GM12878 (cell line): ENCODE results near the gene CREB5. TPM values are rescaled to one million over a fixed set of nuclear protein-coding genes. Genes with fewer than 3 reads are reported as not detected.

ENCODE experiments used
- ATAC-seq: fragments of 200-7000 bp; cut with Tn5 transposase; 3 replicates; pipeline ENCODE4 v1.9.1; 2020; ENCODE audit warnings: mild to moderate bottlenecking, moderate library complexity
- BruUV-seq: library from RNA; stranded (reverse); fragments of 400-500 nt; replicated peaks from 2 replicates; lab custom pipeline; 2021; lab: Mats Ljungman, UMichigan
- CTCF ChIA-PET: fragments of 300-600 bp; sonication (Branson Sonifier 250); formaldehyde crosslinking; extraction: SDS; loops from one replicate; lab custom pipeline; 2021; ENCODE audit warnings: inconsistent platforms; lab: Yijun Ruan, JAX
- POLR2A ChIA-PET: fragments of 350-600 bp; formaldehyde crosslinking; extraction: SDS; loops from one replicate; lab custom pipeline; 2021; ENCODE audit warnings: inconsistent platforms; lab: Charles Lee
- RAD21 ChIA-PET: fragments of 300-600 bp; sonication (Branson Sonifier 250); formaldehyde crosslinking; loops from one replicate; lab custom pipeline; 2023; ENCODE audit warnings: antibody characterized with exemption; ENCODE audit not compliant: unreplicated experiment; lab: Charles Lee
- SMC1A ChIA-PET: fragments of 300-600 bp; sonication (Branson Sonifier 250); formaldehyde crosslinking; loops from one replicate; lab custom pipeline; 2023; ENCODE audit not compliant: unreplicated experiment, uncharacterized antibody; lab: Charles Lee
- DNase-seq: peaks from one replicate; pipeline ENCODE4 v3.0.0-alpha.2; 2011; ENCODE audit warnings: low read depth, low spot score
- FAIRE-seq: peaks from 3 replicates; lab custom pipeline; 2011; peaks lifted over from hg19 to GRCh38; lab: Jason Lieb, UNC
- H2AFZ ChIP-seq: 2 replicates; pipeline ENCODE4 v1.6.0; 2011; ENCODE audit warnings: low read depth, low read length, control low read depth; ENCODE audit not compliant: control insufficient read depth
- H3K27ac ChIP-seq: 2 replicates; pipeline ENCODE4 v1.5.1; 2011; ENCODE audit warnings: control low read depth; ENCODE audit not compliant: control insufficient read depth, insufficient read depth
- H3K27me3 ChIP-seq, 2 experiments: replicated peaks in 1 of 2; 2 replicates each; pipeline versions ENCODE4 v1.6.0 to v1.6.1; 2011; ENCODE audit warnings: low read length in 1 of 2; ENCODE audit not compliant: control insufficient read depth in 2 of 2, insufficient read depth in 2 of 2
- H3K36me3 ChIP-seq, 2 experiments: 2 replicates each; pipeline ENCODE4 v1.5.1; 2011; ENCODE audit warnings: low read length in 1 of 2; ENCODE audit not compliant: control insufficient read depth in 2 of 2, insufficient read depth in 2 of 2
- H3K4me1 ChIP-seq: 2 replicates; pipeline ENCODE4 v1.6.1; 2011; ENCODE audit warnings: mild to moderate bottlenecking, low read length, moderate library complexity, mixed read lengths; ENCODE audit not compliant: control insufficient read depth, insufficient read depth
- H3K4me2 ChIP-seq: 2 replicates; pipeline ENCODE4 v1.6.0; 2011; ENCODE audit warnings: control low read depth; ENCODE audit not compliant: control insufficient read depth, insufficient read depth
- H3K4me3 ChIP-seq: fragments of 200-600 bp; sonication (generic); 2 replicates; pipeline ENCODE4 v1.5.1; 2016
- H3K79me2 ChIP-seq: 2 replicates; pipeline ENCODE4 v1.6.0; 2011; ENCODE audit warnings: low read length; ENCODE audit not compliant: control insufficient read depth, insufficient read depth
- H3K9ac ChIP-seq: 2 replicates; pipeline ENCODE4 v1.8.0; 2011; ENCODE audit warnings: low read length, control low read depth, mixed read lengths; ENCODE audit not compliant: control insufficient read depth, insufficient read depth
- H3K9me3 ChIP-seq: replicated peaks from 3 replicates; pipeline ENCODE4 v1.5.1; 2011; ENCODE audit warnings: mild to moderate bottlenecking, low read length; ENCODE audit not compliant: control insufficient read depth, insufficient read depth
- H4K20me1 ChIP-seq: 2 replicates; pipeline ENCODE4 v1.6.0; 2011; ENCODE audit not compliant: control insufficient read depth, insufficient read depth
- LARP7 ChIP-seq: fragments of 450-650 bp; IDR thresholded peaks from 2 replicates; pipeline ENCODE4 v1.6.1; 2017; ENCODE audit warnings: mild to moderate bottlenecking
- MEF2A ChIP-seq: IDR thresholded peaks from 2 replicates; pipeline ENCODE4 v1.6.1; 2011; ENCODE audit warnings: low read depth, mild to moderate bottlenecking, low read length, moderate library complexity; ENCODE audit not compliant: insufficient read depth
- POLR2AphosphoS2 ChIP-seq: IDR thresholded peaks from 2 replicates; pipeline ENCODE4 v1.6.1; 2011; ENCODE audit warnings: low read depth, mild to moderate bottlenecking, low read length, improper control_type of control experiment, moderate library complexity
- SP1 ChIP-seq: IDR thresholded peaks from one replicate; pipeline ENCODE4 v1.6.1; 2011; ENCODE audit warnings: low read depth, low read length
- WGBS: methylation state at CpG from one replicate; pipeline ENCODE4 v1.1.6; 2016; ENCODE audit warnings: low lambda C conversion rate; ENCODE audit not compliant: insufficient replicate concordance, insufficient coverage; ENCODE audit errors: missing lambda C conversion rate; 5-methylcytosine and 5-hydroxymethylcytosine counted together
- in situ Hi-C: fragments of 300-500 bp; cut with MboI; formaldehyde crosslinking; loops from 9 replicates; pipeline ENCODE4 v1.14.3; 2018; ENCODE audit warnings: mixed read lengths
- intact Hi-C: fragments of 100-400 bp; cut with micrococcal nuclease; formaldehyde crosslinking; loops from one replicate; pipeline ENCODE4 v1.14.2; 2022; ENCODE audit not compliant: unreplicated experiment
- polyA plus RNA-seq, 11 experiments: library from polyadenylated mRNA; depleted of rRNA in 4 of 11; unstranded in 6 of 11; stranded (reverse) in 5 of 11; fragments of >200 nt; fragmentation: Nextera tagmentation in 4 of 11; fragmentation: Illumina TruSeq in 1 of 11; extraction: Ambion mirVana in 4 of 11; extraction: Trizol in 1 of 11; gene quantifications; 1 replicate in 1 of 11; 2 replicates in 10 of 11; pipeline versions ENCODE4 v1.2.1 to v1.2.3, GENCODE V29; 2011 to 2016; ENCODE audit warnings: inconsistent platforms in 2 of 11, missing spikeins in 2 of 11, low read depth in 1 of 11
- total RNA-seq, 4 experiments: library from RNA; depleted of rRNA in 3 of 4; stranded (reverse); fragments of >200 nt in 3 of 4; fragmentation: Illumina TruSeq in 1 of 4; extraction: Trizol in 1 of 4; gene quantifications; 2 replicates each; pipeline versions ENCODE4 v1.2.1 to v1.2.3, GENCODE V29; 2013 to 2021
- TF ChIP-seq, protein P1 (sequence below): fragments of 450-650 bp; IDR thresholded peaks from 2 replicates; pipeline ENCODE4 v1.6.1; 2017; ENCODE audit warnings: mild to moderate bottlenecking, moderate library complexity

Gene CREB5
- total and polyA plus RNA-seq, 10 of the 15 experiments (the other 5 are each of a cell fraction or from before 2014, with no cell fraction given) = 12.9 to 74.1 (median 53.0) TPM

DNA sequence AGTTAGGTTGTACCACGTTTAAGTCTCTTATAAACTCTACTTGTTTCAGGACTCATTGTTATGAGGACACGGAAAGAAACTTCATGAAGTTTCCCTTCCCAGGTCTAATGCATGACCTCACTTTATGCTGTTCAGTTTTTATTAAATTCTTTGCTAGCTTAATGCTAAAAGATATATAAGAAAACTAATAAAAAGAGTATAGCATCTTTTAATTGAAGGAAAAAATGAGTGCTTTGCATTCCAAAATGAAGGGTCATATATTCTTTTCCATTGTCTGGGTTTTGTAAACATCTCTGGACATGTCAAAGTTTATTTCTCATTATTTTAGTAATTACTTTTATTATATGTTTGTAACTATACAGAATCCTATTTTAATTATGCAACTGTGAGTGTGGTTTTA, 255.8 kb downstream of the CREB5 start:
- Histone ChIP-seq H3K9ac (no peak overlapping the region), H3K27me3 (no peaks in the 10 kb centered on the region), H3K9me3 (no peaks in the 10 kb centered on the region), H3K27ac (no peak overlapping the region), H2AFZ (no peak overlapping the region), H4K20me1 (no peaks in the 10 kb centered on the region), H3K36me3 (no peaks in the 10 kb centered on the region; a peak in 1 of 4 replicates), H3K79me2 (no peaks in the 10 kb centered on the region), H3K4me3 (no peak overlapping the region), H3K4me1 (no peaks in the 10 kb centered on the region), H3K4me2 (no peak overlapping the region)
- CTCF ChIA-PET = no interaction called here
- SMC1A ChIA-PET = interaction anchor here (1.9 kb wide), 1 partner anchor 9 kb away, joined by 5 read pairs; no protein-coding TSS in a partner anchor
- DNase-seq = no peak
- ATAC-seq = no peak
- no peak for FAIRE-seq
- POLR2A ChIA-PET = no interaction called here
- 17% methylated on average over 2 of the region's 2 CpGs for WGBS
- BruUV-seq = no TSS peak
- no peak for TF ChIP-seq LARP7
- TF ChIP-seq, protein P1, sequence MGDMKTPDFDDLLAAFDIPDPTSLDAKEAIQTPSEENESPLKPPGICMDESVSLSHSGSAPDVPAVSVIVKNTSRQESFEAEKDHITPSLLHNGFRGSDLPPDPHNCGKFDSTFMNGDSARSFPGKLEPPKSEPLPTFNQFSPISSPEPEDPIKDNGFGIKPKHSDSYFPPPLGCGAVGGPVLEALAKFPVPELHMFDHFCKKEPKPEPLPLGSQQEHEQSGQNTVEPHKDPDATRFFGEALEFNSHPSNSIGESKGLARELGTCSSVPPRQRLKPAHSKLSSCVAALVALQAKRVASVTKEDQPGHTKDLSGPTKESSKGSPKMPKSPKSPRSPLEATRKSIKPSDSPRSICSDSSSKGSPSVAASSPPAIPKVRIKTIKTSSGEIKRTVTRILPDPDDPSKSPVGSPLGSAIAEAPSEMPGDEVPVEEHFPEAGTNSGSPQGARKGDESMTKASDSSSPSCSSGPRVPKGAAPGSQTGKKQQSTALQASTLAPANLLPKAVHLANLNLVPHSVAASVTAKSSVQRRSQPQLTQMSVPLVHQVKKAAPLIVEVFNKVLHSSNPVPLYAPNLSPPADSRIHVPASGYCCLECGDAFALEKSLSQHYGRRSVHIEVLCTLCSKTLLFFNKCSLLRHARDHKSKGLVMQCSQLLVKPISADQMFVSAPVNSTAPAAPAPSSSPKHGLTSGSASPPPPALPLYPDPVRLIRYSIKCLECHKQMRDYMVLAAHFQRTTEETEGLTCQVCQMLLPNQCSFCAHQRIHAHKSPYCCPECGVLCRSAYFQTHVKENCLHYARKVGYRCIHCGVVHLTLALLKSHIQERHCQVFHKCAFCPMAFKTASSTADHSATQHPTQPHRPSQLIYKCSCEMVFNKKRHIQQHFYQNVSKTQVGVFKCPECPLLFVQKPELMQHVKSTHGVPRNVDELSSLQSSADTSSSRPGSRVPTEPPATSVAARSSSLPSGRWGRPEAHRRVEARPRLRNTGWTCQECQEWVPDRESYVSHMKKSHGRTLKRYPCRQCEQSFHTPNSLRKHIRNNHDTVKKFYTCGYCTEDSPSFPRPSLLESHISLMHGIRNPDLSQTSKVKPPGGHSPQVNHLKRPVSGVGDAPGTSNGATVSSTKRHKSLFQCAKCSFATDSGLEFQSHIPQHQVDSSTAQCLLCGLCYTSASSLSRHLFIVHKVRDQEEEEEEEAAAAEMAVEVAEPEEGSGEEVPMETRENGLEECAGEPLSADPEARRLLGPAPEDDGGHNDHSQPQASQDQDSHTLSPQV = no peak
- TF ChIP-seq POLR2AphosphoS2 = no peak
- no peak for TF ChIP-seq MEF2A
- TF ChIP-seq SP1 = no peak
- TF ChIP-seq, all 136 proteins: peak for 0
- intact Hi-C loops (no loop called here), in situ Hi-C loops (no loop called here)
- RAD21 ChIA-PET = no interaction called here
